NCI-H226 (cell line): ENCODE measurements around the gene GPR150.
A peak's percentile ranks its signal among the peaks of the same experiment; 100 is the strongest.

Source experiments
- DNase-seq: peaks from one replicate; pipeline ENCODE4 v3.0.0-alpha.2; 2015

Gene GPR150

DNA sequence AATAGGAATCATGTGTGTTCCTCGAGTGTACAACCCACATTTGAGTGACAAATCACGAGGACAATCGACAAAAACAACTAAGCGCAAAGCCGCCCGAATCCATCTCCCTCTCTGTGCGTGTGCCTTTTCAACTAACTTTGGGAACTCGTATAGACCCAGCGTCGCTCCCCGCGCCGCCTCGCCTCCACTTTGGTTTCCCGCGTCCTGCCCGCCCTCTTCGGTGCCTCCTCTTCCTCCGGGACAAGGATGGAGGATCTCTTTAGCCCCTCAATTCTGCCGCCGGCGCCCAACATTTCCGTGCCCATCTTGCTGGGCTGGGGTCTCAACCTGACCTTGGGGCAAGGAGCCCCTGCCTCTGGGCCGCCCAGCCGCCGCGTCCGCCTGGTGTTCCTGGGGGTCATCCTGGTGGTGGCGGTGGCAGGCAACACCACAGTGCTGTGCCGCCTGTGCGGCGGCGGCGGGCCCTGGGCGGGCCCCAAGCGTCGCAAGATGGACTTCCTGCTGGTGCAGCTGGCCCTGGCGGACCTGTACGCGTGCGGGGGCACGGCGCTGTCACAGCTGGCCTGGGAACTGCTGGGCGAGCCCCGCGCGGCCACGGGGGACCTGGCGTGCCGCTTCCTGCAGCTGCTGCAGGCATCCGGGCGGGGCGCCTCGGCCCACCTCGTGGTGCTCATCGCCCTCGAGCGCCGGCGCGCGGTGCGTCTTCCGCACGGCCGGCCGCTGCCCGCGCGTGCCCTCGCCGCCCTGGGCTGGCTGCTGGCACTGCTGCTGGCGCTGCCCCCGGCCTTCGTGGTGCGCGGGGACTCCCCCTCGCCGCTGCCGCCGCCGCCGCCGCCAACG, at the start of gene GPR150:
TSS of gene GPR150 (plus strand) at position 58 of the 840 bp plus-strand sequence. CDS start at position 247, 189 bp downstream.
- DNase-seq = no peak

DNA sequence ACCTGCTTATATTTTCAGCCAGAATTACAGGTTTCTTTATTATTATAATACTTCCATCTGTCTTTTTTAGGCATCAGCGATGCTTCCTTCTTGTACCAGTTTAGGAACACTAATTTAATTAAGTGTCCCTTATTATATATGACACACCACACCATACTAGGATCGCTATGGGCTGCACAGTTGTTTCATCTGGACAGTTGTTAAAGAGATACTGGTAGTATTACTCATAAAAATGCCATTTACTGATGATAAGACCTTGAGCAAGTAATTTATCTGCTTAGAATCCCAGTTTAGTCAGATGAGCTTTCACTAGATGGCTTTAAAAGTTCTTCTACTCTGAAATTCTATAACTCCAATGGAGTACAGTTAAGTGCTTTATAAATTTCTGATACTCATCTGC, 47.9 kb upstream of the GPR150 start:
- no peak for DNase-seq

DNA sequence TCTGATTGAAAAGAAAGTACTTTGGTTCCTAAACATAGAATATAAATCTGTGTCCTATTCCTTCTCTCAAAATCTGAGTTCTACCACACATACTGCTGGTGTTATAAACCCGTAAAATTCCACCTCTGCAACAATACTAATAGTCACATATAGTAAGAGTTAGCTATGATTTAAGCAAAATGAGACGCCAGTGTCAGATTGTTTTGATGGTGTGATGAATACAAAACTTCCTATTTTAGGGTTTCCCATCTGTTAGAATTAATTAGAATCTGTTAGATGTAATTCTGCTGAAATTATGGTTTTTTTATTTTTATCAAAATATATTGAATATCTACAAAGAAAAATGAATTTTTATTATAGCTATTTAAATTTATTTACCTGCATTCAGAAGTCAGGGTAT, 38.3 kb upstream of the GPR150 start:
- no peak for DNase-seq

GRCh38 chr5:95583992-95584391, 35.9 kb upstream of the GPR150 start:
- DNase-seq = no peak

DNA sequence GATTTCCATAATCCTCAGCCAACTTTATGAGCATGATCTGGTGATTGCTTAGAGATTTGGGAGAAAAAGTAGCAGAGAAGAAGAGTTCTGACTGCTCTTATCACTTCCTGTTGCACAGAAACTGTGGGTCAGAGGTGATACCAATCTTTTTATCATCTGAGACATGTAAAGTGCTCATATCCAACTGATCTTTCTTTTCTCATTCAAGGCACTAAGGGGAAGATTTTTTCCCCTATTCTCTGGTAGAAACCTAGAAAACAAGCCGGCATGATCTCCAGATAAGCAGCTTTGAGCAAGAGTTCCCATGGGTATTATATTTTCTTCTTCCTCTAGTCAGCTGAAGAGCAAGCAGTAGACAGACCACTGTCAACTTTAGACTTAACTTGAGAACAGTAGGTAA, 29.0 kb upstream of the GPR150 start:
- DNase-seq = no peak

DNA sequence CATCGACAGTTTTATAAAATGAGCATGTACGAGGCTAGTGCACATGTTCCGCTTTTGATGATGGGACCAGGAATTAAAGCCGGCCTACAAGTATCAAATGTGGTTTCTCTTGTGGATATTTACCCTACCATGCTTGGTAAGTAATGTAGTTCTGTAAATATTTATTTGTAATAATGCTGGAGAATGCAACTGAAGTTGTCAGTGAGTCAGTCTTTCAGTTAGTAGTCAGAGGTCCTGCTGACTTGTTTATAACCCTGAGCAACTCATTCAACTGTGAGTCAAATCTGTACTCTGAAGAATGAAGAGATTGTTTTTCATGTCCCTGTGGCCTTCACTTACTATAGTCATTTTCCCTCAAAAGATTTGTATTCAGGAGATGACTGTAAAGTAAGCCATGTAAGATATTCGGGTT, 28.4 kb upstream of the GPR150 start:
- peak; percentile 59 for DNase-seq

- peak; percentile 20 for DNase-seq
These were observed 24.5 kb upstream of the GPR150 start for GRCh38 chr5:95595289-95595931.

GRCh38 chr5:95599252-95599651, 20.6 kb upstream of the GPR150 start:
- no peak for DNase-seq

DNA sequence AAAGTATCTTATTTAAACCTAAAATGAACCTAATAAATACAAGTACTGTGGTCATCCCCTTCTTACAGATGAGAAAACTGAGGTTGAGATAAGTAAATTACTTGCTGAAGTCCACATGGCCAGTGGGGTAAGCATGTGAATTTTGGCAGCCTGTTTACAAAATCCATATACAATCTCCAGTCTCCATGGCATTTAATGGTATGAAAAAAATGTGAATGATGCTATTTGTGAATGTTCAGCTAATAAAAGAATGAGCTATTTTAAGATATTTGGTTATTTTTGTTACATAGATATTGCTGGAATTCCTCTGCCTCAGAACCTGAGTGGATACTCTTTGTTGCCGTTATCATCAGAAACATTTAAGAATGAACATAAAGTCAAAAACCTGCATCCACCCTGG, 19.3 kb upstream of the GPR150 start:
- no peak for DNase-seq

GRCh38 chr5:95605786-95606185, 14.1 kb upstream of the GPR150 start:
- DNase-seq = no peak

DNA sequence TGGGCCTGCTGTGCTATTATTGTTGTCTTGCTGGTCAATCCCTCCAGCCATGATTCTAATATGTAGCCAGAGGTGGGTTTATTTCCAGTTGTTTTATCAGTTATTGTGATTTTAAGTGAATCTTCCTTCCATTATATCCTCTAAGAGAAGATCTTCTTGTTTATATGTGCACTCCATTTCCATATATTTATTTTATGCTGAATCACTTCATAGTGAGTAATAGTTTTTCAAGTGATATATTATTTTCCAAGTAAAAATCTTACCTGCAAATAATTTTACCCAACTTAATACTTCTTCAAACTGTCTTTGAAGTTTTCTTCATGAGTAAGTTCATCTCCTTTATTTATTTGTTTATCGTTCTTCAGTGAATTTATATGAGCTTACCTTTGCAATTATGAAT, 13.5 kb upstream of the GPR150 start:
- no peak for DNase-seq

GRCh38 chr5:95609711-95610110, 10.2 kb upstream of the GPR150 start:
- DNase-seq = no peak

DNA sequence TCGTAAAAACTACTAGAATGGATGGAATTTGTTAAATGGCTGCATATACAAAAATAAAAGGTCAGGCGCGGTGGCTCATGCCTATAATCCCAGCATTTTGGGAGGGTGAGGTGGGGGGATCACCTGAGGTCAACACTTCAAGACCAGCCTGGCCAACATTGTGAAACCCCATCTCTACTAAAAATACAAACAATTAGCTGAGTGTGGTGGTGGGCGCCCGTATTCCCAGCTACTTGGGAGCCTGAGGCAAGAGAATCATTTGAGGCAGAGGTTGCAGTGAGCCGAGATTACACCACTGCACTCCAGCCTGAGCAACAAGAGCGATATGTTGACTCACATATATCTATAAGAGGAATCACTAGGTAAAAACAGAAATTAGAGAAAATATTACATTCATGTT, 9.3 kb upstream of the GPR150 start:
- no peak for DNase-seq

GRCh38 chr5:95611396-95611795, 8.5 kb upstream of the GPR150 start:
- DNase-seq = no peak

DNA sequence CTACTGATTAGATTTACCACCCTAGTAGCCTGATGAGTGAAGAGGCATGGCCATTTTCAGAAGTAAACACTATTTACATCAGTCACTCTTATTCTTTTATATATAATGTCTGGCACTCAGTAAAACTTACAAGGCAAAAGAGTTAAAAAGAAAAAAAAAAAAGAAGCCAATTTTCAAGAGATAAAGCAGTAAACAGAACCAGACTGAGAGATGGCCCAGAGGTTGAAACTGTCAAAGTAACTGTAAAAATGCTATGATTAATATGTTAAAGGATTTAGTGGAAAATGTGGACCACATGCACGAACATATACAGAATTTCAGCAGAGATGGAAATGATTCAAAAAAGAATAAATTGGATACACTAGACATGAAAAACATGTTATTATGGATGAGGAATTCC, 6.4 kb upstream of the GPR150 start:
- DNase-seq = no peak

DNA sequence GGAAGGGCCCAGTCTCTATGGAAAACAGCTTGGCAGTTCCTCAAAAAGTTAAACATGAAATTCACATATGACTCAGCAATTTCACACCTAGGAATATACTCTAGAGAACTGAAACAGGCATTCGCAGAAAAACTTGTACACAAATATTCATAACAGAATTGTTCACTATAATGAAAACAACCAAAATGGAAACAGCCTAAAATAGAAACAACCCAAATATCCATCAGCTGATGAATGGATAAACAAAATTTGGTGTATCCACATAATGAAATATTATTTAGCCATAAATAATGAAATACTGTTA, 4.8 kb upstream of the GPR150 start:
- DNase-seq = no peak

DNA sequence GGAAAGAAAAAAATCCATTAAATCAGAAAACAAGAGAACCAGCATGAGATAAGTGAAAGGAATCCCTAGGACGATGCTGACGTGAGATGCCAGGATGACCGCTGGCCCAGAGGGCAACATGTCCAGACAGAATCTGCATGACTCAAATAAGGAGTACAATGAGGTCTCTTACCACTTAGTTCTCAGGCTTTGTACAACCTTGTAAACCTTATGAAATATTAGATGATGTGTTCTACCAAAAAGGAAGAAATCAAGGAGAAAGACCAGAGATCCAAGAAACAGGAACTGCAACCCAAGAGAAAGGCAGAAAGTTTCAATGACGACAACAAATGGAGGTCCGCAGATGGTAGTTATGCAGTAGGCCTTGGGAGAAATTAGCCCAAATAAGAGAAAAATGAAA, 2.8 kb upstream of the GPR150 start:
- peak; percentile 39 for DNase-seq

- DNase-seq = peak; percentile 71
These were observed 791 bp upstream of the GPR150 start for GRCh38 chr5:95619096-95619495.

GRCh38 chr5:95619514-95620029, 315 bp upstream of the GPR150 start:
- no peak for DNase-seq

GRCh38 chr5:95620870-95621838, 1.3 kb downstream of the GPR150 start:
- no peak for DNase-seq

- no peak for DNase-seq
These were observed 2.1 kb downstream of the GPR150 start for GRCh38 chr5:95621839-95622629.

DNA sequence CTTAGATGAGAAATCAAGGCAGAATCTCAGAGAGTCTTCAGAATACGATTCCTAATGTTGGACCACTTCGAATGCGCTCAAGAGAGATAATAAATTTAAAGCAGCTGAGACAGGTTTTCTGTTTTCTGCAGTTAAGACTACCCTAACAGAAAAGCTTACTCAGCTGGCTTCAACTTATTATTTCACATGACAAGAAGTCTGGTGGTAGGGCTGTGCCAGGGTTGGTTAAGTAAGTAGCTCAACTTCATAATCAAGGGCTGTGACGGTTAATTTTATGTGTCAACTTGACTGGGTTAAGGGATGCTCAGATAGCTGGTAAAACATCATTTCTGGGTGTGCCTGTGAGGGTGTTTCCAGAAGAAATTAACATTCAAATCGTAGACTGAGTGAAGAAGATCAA, 3.8 kb downstream of the GPR150 start:
- DNase-seq = no peak
